BE2C (cell line): Measurements from ENCODE around the gene PITPNM1.

Source experiments
- DNase-seq: peaks from one replicate; pipeline ENCODE4 v3.0.0-alpha.2; 2020
- H3K27me3 ChIP-seq: fragments of 250-450 bp; sonication (Bioruptor Pico); 2 replicates; pipeline ENCODE4 v1.5.1; 2020; ENCODE audit warnings: mild to moderate bottlenecking
- H3K36me3 ChIP-seq: fragments of 250-450 bp; sonication (Bioruptor Pico); 2 replicates; pipeline ENCODE4 v1.5.1; 2020; ENCODE audit warnings: mild to moderate bottlenecking
- H3K4me1 ChIP-seq: fragments of 250-450 bp; sonication (Bioruptor Pico); 2 replicates; pipeline ENCODE4 v1.5.1; 2020
- H3K4me3 ChIP-seq: 2 replicates; pipeline ENCODE4 v1.5.1; 2011; ENCODE audit warnings: low read depth, low read length
- H3K9me3 ChIP-seq: fragments of 250-450 bp; sonication (Bioruptor Pico); 2 replicates; pipeline ENCODE4 v1.5.1; 2020
- CTCF ChIP-seq: IDR thresholded peaks from 2 replicates; pipeline ENCODE4 v1.5.1; 2012; ENCODE audit warnings: mild to moderate bottlenecking, low read depth, low read length

Gene PITPNM1

GRCh38 chr11:67458266-67458665 is 46.9 kb downstream of the PITPNM1 start:
- DNase-seq: no peak
- H3K9me3 ChIP-seq: no peaks in the 10 kb centered on the region
- no peak for TF ChIP-seq CTCF
- H3K4me1 ChIP-seq: no peaks in the 10 kb centered on the region
- no peaks in the 10 kb centered on the region for H3K36me3 ChIP-seq
- no peaks in the 10 kb centered on the region for H3K27me3 ChIP-seq
- no peak overlapping the region for H3K4me3 ChIP-seq

- DNase-seq: no peak
- Histone ChIP-seq H3K27me3 (no peaks in the 10 kb centered on the region), H3K9me3 (no peaks in the 10 kb centered on the region), H3K4me1 (no peaks in the 10 kb centered on the region), H3K4me3 (no peak overlapping the region), H3K36me3 (no peaks in the 10 kb centered on the region)
- no peak for TF ChIP-seq CTCF
These were observed 47.7 kb downstream of the PITPNM1 start for GRCh38 chr11:67457453-67457852.

DNA sequence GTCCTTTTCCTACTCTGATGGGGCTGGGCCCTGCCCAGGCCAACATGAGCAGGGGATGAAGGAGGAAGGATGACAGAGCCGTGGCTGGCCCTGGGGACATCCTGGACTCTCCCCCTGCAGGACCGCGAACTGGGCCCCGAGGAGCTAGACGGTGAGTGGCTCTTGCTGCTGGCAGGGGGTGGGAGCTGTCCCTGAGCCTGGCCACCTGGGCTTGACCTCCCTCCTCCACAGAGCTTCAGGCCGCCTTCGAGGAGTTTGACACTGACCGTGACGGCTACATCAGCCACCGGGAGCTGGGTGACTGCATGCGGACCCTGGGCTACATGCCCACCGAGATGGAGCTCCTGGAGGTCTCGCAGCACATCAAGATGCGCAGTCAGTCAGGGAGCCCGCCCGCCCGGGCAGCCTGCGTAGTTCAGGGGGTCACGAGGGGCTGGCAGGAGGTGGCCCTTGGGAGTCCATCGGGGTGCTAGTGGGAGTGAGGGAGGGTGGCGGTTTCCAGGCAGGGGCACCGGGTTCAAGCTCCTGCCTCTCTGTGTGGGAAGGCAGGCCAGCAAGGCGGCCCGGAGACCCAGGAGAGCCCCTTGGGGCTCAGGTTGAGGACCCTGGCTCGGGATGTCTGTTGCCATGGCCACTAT is 49.0 kb downstream of the PITPNM1 start:
- Histone ChIP-seq H3K27me3 (no peaks in the 10 kb centered on the region), H3K9me3 (no peaks in the 10 kb centered on the region), H3K4me3 (no peak overlapping the region), H3K36me3 (no peaks in the 10 kb centered on the region), H3K4me1 (no peaks in the 10 kb centered on the region)
- no peak for TF ChIP-seq CTCF
- DNase-seq: no peak

DNA sequence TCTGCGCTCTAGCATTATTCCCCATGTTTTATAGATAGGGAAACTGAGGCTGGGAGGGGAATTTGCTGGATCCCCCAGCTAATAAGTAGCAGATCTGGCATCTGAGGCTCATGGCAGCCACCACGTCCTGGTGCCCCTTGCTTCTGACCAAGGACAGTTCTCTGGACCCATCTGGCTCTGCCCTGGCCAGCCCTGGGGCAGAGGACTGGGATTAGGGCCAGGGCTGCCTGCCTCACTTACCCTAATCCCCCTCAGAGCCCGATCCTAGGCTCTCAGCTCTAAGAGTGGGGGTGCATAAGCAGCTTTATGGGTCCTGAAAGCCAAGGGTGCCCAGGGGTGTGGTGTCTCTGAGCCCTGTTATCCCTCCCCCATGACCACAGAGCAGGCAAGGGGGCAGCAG is 50.1 kb downstream of the PITPNM1 start, which contains the start of gene CABP4:
TSS of gene CABP4 (plus strand) at position 301 of the 400 bp plus-strand sequence. CDS start at position 371, 70 bp downstream.
- no peak for DNase-seq
- H3K4me3 ChIP-seq: no peak within 1 kb of the TSS
- H3K36me3 ChIP-seq: no peaks in the 10 kb centered on the region
- no peaks in the 10 kb centered on the region for H3K27me3 ChIP-seq
- no peak for TF ChIP-seq CTCF
- H3K9me3 ChIP-seq: no peaks in the 10 kb centered on the region
- H3K4me1 ChIP-seq: no peaks in the 10 kb centered on the region

DNA sequence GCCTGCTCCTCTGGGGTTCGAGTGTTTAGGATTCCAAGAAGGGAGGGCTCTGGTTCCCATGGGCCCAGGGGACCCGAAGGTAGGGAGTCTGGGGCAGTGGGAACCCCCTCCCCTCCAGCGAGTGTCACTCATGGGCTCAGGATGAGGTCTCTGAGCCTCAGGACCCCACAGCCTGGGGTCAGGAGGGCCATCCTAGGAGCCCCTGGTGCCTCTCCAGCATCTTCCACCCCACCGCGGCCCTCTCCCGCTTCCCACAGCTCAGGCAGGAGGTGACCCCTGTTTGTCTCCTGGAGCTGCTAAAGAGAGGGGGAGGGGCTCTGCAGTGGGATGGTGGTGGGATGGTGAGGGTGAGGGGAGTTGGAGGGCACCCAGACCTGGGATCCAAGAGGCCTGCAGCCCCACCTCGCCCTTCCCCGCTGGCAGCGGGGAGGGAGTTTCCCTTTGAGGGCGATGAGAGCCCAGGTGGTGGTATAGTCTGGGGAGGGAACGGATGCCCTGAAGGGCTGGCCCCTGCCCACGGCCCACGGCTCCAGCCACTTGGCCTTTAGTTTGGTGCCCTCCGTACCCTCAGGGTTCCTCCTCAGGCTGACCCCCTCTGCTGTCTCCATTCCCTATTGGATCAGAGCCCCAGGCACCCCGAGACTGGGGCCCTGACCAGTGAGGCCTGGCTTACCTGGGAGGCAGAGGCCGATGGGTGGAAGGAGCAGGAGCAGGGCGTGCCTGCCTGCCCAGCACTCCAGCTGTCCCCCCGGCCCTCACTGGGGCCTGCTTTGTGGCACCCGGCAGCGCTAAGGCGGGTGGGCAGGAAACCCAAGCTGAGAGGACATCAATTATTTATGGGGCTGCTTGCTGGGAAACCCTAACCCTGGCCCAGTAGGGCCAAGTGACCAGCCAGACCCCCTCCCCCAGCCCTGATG is 51.1 kb downstream of the PITPNM1 start:
- no peak for TF ChIP-seq CTCF
- no peaks in the 10 kb centered on the region for H3K9me3 ChIP-seq
- H3K36me3 ChIP-seq: no peaks in the 10 kb centered on the region
- H3K27me3 ChIP-seq: no peaks in the 10 kb centered on the region
- no peaks in the 10 kb centered on the region for H3K4me1 ChIP-seq
- no peak overlapping the region for H3K4me3 ChIP-seq
- DNase-seq: no peak
